Gastroesophageal sphincter (tissue), 4 donors: ENCODE results near the gene CADPS2. TPM values are rescaled to one million over a fixed set of nuclear protein-coding genes. Genes with fewer than 3 reads are reported as not detected.

Source experiments
- ATAC-seq: fragments of 150-250 bp; one replicate; pipeline ENCODE4 v1.9.1; 2016; ENCODE audit warnings: mild to moderate bottlenecking, moderate library complexity
- H3K27ac ChIP-seq, 4 donors: fragments of 200-600 bp; sonication (generic) in 3 of 4; 1 replicate in 3 of 4; 2 replicates in 1 of 4; pipeline ENCODE4 v1.5.1; 2016 to 2019
- H3K27me3 ChIP-seq: fragments of 200-600 bp; sonication (generic); one replicate; pipeline ENCODE4 v1.5.1; 2019
- H3K36me3 ChIP-seq, 2 donors: fragments of 200-600 bp; sonication (generic); one replicate each; pipeline ENCODE4 v1.5.1; 2019; ENCODE audit warnings: control low read depth in 1 of 2
- H3K4me1 ChIP-seq, 3 donors: fragments of 200-600 bp; sonication (generic); 1 replicate in 2 of 3; 2 replicates in 1 of 3; pipeline ENCODE4 v1.5.1; 2016 to 2019; ENCODE audit warnings: control low read depth in 2 of 3
- H3K4me3 ChIP-seq, 2 donors: fragments of 200-600 bp; sonication (generic); one replicate each; pipeline ENCODE4 v1.5.1; 2019; ENCODE audit warnings: mild to moderate bottlenecking in 1 of 2, moderate library complexity in 1 of 2
- H3K9me3 ChIP-seq, 3 donors: fragments of 200-600 bp; sonication (generic); one replicate each; pipeline ENCODE4 v1.5.1; 2017 to 2019; ENCODE audit warnings: control low read depth in 2 of 3
- EP300 ChIP-seq: sonication (generic); formaldehyde crosslinking; IDR thresholded peaks from one replicate; pipeline ENCODE4 v1.6.1; 2017; ENCODE audit warnings: antibody characterized with exemption, mild to moderate bottlenecking
- POLR2A ChIP-seq, 2 donors: fragments of 450-650 bp; IDR thresholded peaks; one replicate each; pipeline ENCODE4 v1.6.1; 2017; ENCODE audit warnings: antibody characterized with exemption in 2 of 2, mild to moderate bottlenecking in 2 of 2, moderate library complexity in 1 of 2
- POLR2AphosphoS5 ChIP-seq: sonication (generic); formaldehyde crosslinking; IDR thresholded peaks from one replicate; pipeline ENCODE4 v1.6.1; 2017; ENCODE audit warnings: antibody characterized with exemption
- WGBS, 2 donors: methylation state at CpG; one replicate each; pipeline ENCODE4 v1.1.5; 2018; ENCODE audit warnings: low coverage in 1 of 2; 5-methylcytosine and 5-hydroxymethylcytosine counted together
- total RNA-seq, 4 donors: library from RNA; depleted of rRNA; stranded (reverse); fragments of >200 nt; gene quantifications; one replicate each; pipeline ENCODE4 v1.1.0, GENCODE V29; 2016
- TF ChIP-seq, protein P1 (sequence below), 4 experiments: fragments of 200-600 bp in 2 of 4; fragments of 450-650 bp in 2 of 4; sonication (generic) in 1 of 4; IDR thresholded peaks; one replicate each; pipeline ENCODE4 v1.5.1; 2017 to 2019; ENCODE audit warnings: antibody characterized with exemption in 4 of 4, mild to moderate bottlenecking in 2 of 4, moderate library complexity in 2 of 4

Gene CADPS2
- total RNA-seq, 4 donors from 2014 or later, result 20.3 to 205 (median 138) TPM

DNA sequence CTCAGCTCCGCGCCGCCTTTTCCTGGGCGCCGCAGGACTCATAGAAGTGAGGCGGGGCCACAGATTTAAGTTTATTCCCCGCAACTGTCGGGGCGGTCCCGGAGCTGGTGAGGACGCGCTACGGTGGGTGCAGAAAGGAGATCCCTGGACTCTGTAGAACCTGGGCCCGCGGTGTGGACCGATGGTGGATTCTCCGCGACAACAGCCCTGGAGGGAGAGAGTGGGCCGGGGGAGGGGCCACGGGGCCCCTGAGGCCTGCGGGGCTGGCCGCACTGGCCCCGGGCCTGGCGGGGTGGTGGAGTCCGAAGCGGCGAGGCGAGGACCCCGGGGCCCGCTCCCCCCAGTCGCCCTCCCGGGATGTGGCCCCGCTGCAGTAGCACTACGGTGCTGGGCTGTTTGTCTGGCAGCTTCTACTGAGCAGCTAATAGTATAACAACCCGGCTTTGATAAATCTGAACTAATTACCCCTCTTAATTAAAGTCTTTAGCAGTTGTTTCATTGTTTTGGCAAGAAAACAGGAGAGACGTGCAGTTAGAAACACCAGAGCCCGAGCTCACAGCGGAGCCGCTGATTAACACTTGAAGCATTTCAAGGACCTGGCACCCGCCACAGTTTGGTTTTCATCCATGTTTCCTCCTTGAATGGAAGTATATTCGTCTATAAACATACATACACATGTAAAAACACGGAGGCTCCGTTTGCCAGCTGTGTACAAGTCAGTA lies 585.9 kb downstream of the CADPS2 start:
- H3K36me3 ChIP-seq, result no peaks in the 10 kb centered on the region
- peak overlapping the region in 1 of 2 donors; percentile 14 for H3K4me3 ChIP-seq
- no peak overlapping the region for H3K27ac ChIP-seq
- H3K27me3 ChIP-seq, result peaks cover 98% of the 10 kb centered on the region
- H3K4me1 ChIP-seq, result peaks cover 0 to 42% (median 19%) of the 10 kb centered on the region in 3 donors
- peak; percentile 14 for ATAC-seq
- WGBS, 2 donors, result 3 to 7% methylated on average over 8 to 12 of the region's 43 CpGs
- H3K9me3 ChIP-seq, result no peaks in the 10 kb centered on the region
- TF ChIP-seq, protein P1, sequence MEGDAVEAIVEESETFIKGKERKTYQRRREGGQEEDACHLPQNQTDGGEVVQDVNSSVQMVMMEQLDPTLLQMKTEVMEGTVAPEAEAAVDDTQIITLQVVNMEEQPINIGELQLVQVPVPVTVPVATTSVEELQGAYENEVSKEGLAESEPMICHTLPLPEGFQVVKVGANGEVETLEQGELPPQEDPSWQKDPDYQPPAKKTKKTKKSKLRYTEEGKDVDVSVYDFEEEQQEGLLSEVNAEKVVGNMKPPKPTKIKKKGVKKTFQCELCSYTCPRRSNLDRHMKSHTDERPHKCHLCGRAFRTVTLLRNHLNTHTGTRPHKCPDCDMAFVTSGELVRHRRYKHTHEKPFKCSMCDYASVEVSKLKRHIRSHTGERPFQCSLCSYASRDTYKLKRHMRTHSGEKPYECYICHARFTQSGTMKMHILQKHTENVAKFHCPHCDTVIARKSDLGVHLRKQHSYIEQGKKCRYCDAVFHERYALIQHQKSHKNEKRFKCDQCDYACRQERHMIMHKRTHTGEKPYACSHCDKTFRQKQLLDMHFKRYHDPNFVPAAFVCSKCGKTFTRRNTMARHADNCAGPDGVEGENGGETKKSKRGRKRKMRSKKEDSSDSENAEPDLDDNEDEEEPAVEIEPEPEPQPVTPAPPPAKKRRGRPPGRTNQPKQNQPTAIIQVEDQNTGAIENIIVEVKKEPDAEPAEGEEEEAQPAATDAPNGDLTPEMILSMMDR (IDR thresholded peaks at IDR 0.05), result no peak

DNA sequence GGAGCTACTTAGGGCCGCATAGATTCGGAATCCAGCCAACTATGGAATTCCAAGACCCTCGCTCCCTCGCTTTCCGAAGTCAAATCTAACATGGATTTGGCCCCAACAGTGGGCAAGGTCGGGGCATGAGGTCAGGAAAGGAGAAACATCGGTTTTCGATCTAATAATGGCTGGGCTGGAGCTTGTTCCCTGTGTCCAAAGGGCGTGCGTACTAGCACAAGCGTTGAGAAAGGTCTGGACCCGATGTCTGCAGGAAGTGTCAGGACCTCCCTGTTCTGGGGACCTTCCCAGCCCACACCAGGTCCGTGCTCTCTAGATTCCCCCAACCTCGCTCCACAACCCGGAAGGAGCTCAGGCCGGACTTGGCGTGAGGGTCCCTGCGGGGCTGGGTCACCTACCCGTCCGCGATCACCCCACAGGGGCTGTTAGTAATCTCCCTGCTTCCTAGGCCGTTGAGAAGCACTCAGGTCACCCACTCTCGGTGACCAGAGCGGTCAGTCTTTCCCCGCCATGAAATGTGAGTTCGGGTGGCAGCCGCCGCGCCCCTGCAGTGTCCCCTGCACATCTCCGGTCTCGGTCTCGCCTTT lies 586.5 kb downstream of the CADPS2 start:
- H3K4me3 ChIP-seq, result peak overlapping the region in 1 of 2 donors; percentile 14
- H3K36me3 ChIP-seq, result no peaks in the 10 kb centered on the region
- no peaks in the 10 kb centered on the region for H3K9me3 ChIP-seq
- TF ChIP-seq POLR2AphosphoS5 (no peak), EP300 (no peak), POLR2A (IDR thresholded peaks at IDR 0.05) (no peak)
- TF ChIP-seq, protein P1 (IDR thresholded peaks at IDR 0.05), result no peak
- H3K27ac ChIP-seq, result no peak overlapping the region
- peaks cover 0 to 35% (median 14%) of the 10 kb centered on the region in 3 donors for H3K4me1 ChIP-seq
- peaks cover 96% of the 10 kb centered on the region for H3K27me3 ChIP-seq
- WGBS, 2 donors, result no CpG with 5 or more reads among the region's 32 CpGs
- no peak for ATAC-seq

DNA sequence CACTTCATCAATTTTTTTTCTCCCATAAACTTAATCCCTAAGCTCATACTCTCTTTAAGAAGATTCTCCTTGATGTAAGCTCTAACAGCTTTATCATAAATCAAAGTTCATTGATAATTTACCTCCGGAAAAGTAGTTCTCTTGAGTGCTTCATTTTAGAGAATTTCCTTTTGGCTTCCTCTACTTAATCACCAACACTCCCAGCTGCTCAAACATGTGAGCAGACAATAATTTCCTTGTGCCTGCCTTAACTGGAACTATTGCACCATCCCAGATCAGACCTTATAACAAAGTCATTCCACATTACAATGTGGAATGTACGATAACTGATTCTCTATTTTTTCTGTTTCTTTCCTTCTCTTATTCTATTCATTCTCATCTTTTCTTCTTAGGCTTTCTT lies 587.6 kb downstream of the CADPS2 start:
- no peaks in the 10 kb centered on the region for H3K36me3 ChIP-seq
- H3K27ac ChIP-seq, result no peak overlapping the region
- H3K9me3 ChIP-seq, result no peaks in the 10 kb centered on the region
- ATAC-seq, result no peak
- H3K4me3 ChIP-seq, result no peak overlapping the region
- 74 to 88% methylated on average over 2 of the region's 2 CpGs for WGBS, 2 donors
- peaks cover 0 to 24% (median 4%) of the 10 kb centered on the region in 3 donors for H3K4me1 ChIP-seq
- TF ChIP-seq EP300 (no peak), POLR2A (IDR thresholded peaks at IDR 0.05) (no peak), POLR2AphosphoS5 (no peak)
- TF ChIP-seq, protein P1 (IDR thresholded peaks at IDR 0.05), result no peak
- H3K27me3 ChIP-seq, result peaks cover 90% of the 10 kb centered on the region

DNA sequence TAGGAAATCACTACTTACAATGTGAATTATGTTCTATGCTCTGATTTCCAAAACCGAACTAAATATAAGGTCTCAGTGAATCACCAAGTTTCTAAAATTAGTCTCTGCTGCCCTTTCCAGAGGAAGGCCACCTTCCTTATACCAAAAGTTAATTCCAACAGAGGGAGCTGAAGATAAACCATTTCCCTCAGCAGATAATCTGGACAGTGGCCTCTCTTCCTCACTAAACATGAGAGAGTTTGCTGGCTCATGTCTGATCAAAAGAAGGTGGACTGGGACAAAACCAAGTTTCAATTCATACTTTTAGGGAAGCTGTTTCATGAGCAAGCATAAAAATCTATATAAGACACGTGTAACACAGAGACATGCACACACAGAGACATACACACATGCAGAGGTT lies 588.1 kb downstream of the CADPS2 start:
- WGBS, 2 donors, result 50 to 67% methylated on average over 1 to 2 of the region's 2 CpGs
- no peaks in the 10 kb centered on the region for H3K36me3 ChIP-seq
- peaks cover 85% of the 10 kb centered on the region for H3K27me3 ChIP-seq
- H3K27ac ChIP-seq, result no peak overlapping the region
- TF ChIP-seq POLR2A (IDR thresholded peaks at IDR 0.05), result no peak
- no peak for TF ChIP-seq EP300
- no peak for TF ChIP-seq POLR2AphosphoS5
- TF ChIP-seq, protein P1 (IDR thresholded peaks at IDR 0.05), result no peak
- no peak overlapping the region for H3K4me3 ChIP-seq
- H3K4me1 ChIP-seq, result peaks cover 0 to 22% (median 4%) of the 10 kb centered on the region in 3 donors
- H3K9me3 ChIP-seq, result no peaks in the 10 kb centered on the region
- ATAC-seq, result no peak

DNA sequence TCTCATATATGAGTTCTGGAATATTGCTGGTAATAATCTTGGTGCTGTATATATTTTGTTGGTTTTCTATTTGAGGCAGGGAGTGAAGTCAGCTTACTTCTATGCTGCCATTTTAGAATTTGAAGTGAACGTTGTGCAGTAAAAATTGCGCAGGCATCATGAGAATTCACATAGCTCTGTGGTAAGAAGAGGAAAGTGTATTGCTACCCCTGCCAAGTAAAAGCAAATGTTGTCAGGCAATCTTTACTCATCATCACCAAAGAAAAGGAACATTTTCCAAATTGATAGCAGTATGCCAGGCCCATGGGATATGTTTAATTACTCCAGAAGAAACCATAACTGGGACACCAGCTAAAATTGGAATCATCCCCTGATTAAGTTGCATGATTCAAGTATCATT lies 595.1 kb downstream of the CADPS2 start:
- Histone ChIP-seq H3K27me3 (peaks cover 32% of the 10 kb centered on the region), H3K27ac (no peak overlapping the region), H3K4me1 (no peaks in the 10 kb centered on the region), H3K9me3 (peaks cover 0 to 38% (median 0%) of the 10 kb centered on the region in 3 donors), H3K4me3 (no peak overlapping the region), H3K36me3 (no peaks in the 10 kb centered on the region)
- TF ChIP-seq POLR2A (IDR thresholded peaks at IDR 0.05), result no peak
- TF ChIP-seq POLR2AphosphoS5, result no peak
- TF ChIP-seq, protein P1 (IDR thresholded peaks at IDR 0.05), result no peak
- TF ChIP-seq EP300, result no peak
- WGBS, 2 donors, result 79 to 94% methylated on average over 2 of the region's 2 CpGs
- no peak for ATAC-seq
